IMR-90 (cell line): ENCODE data around the gene CDX1. TPM values are rescaled to one million over a fixed set of nuclear protein-coding genes. Genes with fewer than 3 reads are reported as not detected.

Experiments
- ATAC-seq: fragments of 200-7000 bp; cut with Tn5 transposase; 2 replicates; pipeline ENCODE4 v1.9.1; 2020; ENCODE audit warnings: low read depth, mild to moderate bottlenecking, moderate library complexity
- BruUV-seq: library from RNA; stranded (reverse); fragments of 400-500 nt; replicated peaks from 2 replicates; lab custom pipeline; 2021; lab: Mats Ljungman, UMichigan
- CTCF ChIA-PET: fragments of 300-600 bp; formaldehyde crosslinking; extraction: SDS; loops from one replicate; lab custom pipeline; 2021; ENCODE audit warnings: antibody characterized with exemption; lab: Yijun Ruan, JAX
- POLR2A ChIA-PET: fragments of 300-600 bp; sonication (Branson Sonifier 250); formaldehyde crosslinking; loops from one replicate; lab custom pipeline; 2022; ENCODE audit warnings: antibody characterized with exemption; ENCODE audit not compliant: unreplicated experiment; lab: Charles Lee
- DNase-seq: peaks from one replicate; pipeline ENCODE4 v3.0.0; 2013
- H2AFZ ChIP-seq: replicated peaks from 2 replicates; pipeline ENCODE3; 2013; ENCODE audit warnings: low read length, mild to moderate bottlenecking; ENCODE audit not compliant: poor library complexity
- H2AK5ac ChIP-seq: 2 replicates; pipeline ENCODE4 v1.6.1; 2013; ENCODE audit warnings: low read depth, low read length, inconsistent platforms
- H2AK9ac ChIP-seq: replicated peaks from 2 replicates; pipeline ENCODE3; 2013; ENCODE audit warnings: mild to moderate bottlenecking, low read depth, low read length, moderate library complexity; ENCODE audit not compliant: poor library complexity
- H2BK120ac ChIP-seq: 2 replicates; pipeline ENCODE4 v1.6.1; 2013; ENCODE audit warnings: low read depth, low read length, inconsistent platforms
- H2BK15ac ChIP-seq: 3 replicates; pipeline ENCODE4 v1.6.1; 2013; ENCODE audit warnings: low read depth, low read length, inconsistent platforms
- H2BK20ac ChIP-seq: 2 replicates; pipeline ENCODE4 v1.6.1; 2013; ENCODE audit warnings: low read depth, mild to moderate bottlenecking, inconsistent platforms, low read length, moderate library complexity
- H2BK5ac ChIP-seq: 2 replicates; pipeline ENCODE4 v1.6.1; 2013; ENCODE audit warnings: mild to moderate bottlenecking, low read depth, low read length, inconsistent platforms; ENCODE audit not compliant: poor library complexity, severe bottlenecking
- H3K14ac ChIP-seq: replicated peaks from 2 replicates; pipeline ENCODE4 v1.6.1; 2013; ENCODE audit warnings: low read depth, low read length, inconsistent platforms
- H3K18ac ChIP-seq: 2 replicates; pipeline ENCODE4 v1.6.1; 2013; ENCODE audit warnings: low read depth, low read length, control low read depth
- H3K23ac ChIP-seq: 2 replicates; pipeline ENCODE4 v1.6.1; 2013; ENCODE audit warnings: low read depth, low read length, inconsistent platforms
- H3K27ac ChIP-seq: 2 replicates; pipeline ENCODE4 v1.5.1; 2013; ENCODE audit warnings: mild to moderate bottlenecking, control low read depth, low read length; ENCODE audit not compliant: insufficient read depth
- H3K27me3 ChIP-seq: 2 replicates; pipeline ENCODE4 v1.6.1; 2013; ENCODE audit warnings: low read length; ENCODE audit not compliant: control insufficient read depth, insufficient read depth
- H3K36me3 ChIP-seq: 2 replicates; pipeline ENCODE4 v1.6.1; 2013; ENCODE audit warnings: low read length, mixed read lengths; ENCODE audit not compliant: control insufficient read depth, insufficient read depth
- H3K4ac ChIP-seq: 2 replicates; pipeline ENCODE4 v1.6.1; 2013; ENCODE audit warnings: low read depth, low read length, inconsistent platforms
- H3K4me1 ChIP-seq: 2 replicates; pipeline ENCODE4 v1.6.1; 2013; ENCODE audit warnings: low read length, mixed read lengths; ENCODE audit not compliant: control insufficient read depth, insufficient read depth
- H3K4me2 ChIP-seq: 2 replicates; pipeline ENCODE4 v1.6.1; 2013; ENCODE audit warnings: low read depth, mild to moderate bottlenecking, control low read depth, low read length, moderate library complexity
- H3K4me3 ChIP-seq: 2 replicates; pipeline ENCODE4 v1.5.1; 2013; ENCODE audit warnings: low read depth, mild to moderate bottlenecking, control low read depth, low read length, moderate library complexity; ENCODE audit not compliant: insufficient read depth
- H3K56ac ChIP-seq: 2 replicates; pipeline ENCODE4 v1.6.1; 2013; ENCODE audit warnings: low read length, inconsistent platforms; ENCODE audit not compliant: insufficient read depth; ENCODE audit errors: extremely low read depth
- H3K79me1 ChIP-seq, 2 experiments: 2 replicates each; pipeline ENCODE4 v1.6.1; 2013; ENCODE audit warnings: low read length in 2 of 2, inconsistent platforms in 1 of 2, low read depth in 1 of 2
- H3K9ac ChIP-seq: 2 replicates; pipeline ENCODE4 v1.6.1; 2013; ENCODE audit warnings: low read depth, low read length, control low read depth
- H3K9me1 ChIP-seq: 2 replicates; pipeline ENCODE4 v1.6.1; 2013; ENCODE audit warnings: low read length, inconsistent platforms; ENCODE audit not compliant: insufficient read depth
- H3K9me3 ChIP-seq: 2 replicates; pipeline ENCODE4 v1.6.1; 2013; ENCODE audit warnings: low read length; ENCODE audit not compliant: control insufficient read depth, insufficient read depth
- H4K20me1 ChIP-seq: 2 replicates; pipeline ENCODE4 v1.6.1; 2013; ENCODE audit warnings: low read length, inconsistent platforms; ENCODE audit not compliant: insufficient read depth
- H4K5ac ChIP-seq: 2 replicates; pipeline ENCODE4 v1.6.1; 2013; ENCODE audit warnings: mild to moderate bottlenecking, low read depth, low read length, control low read depth
- H4K8ac ChIP-seq, 2 experiments: 2 replicates each; pipeline ENCODE4 v1.6.1; 2013; ENCODE audit warnings: low read depth in 2 of 2, low read length in 2 of 2, control low read depth in 1 of 2, inconsistent platforms in 1 of 2
- H4K91ac ChIP-seq: 2 replicates; pipeline ENCODE4 v1.6.1; 2013; ENCODE audit warnings: low read depth, low read length, inconsistent platforms; ENCODE audit not compliant: insufficient read depth
- BHLHE40 ChIP-seq: fragments of 150-350 bp; IDR thresholded peaks from 2 replicates; pipeline ENCODE4 v1.6.1; 2016; ENCODE audit warnings: mild to moderate bottlenecking, low read depth, low read length
- CHD1 ChIP-seq: IDR thresholded peaks from 2 replicates; pipeline ENCODE4 v1.6.1; 2012; ENCODE audit warnings: low read depth, low read length, improper control_type of control experiment
- CTCF ChIP-seq: conservative IDR thresholded peaks from 2 replicates; pipeline ENCODE4 v1.5.1; 2012; ENCODE audit warnings: mild to moderate bottlenecking, low read depth, low read length, improper control_type of control experiment
- ELK1 ChIP-seq: fragments of 150-350 bp; IDR thresholded peaks from 2 replicates; pipeline ENCODE4 v1.6.1; 2016; ENCODE audit warnings: low read depth, mild to moderate bottlenecking, low read length, moderate library complexity, borderline replicate concordance
- FOS ChIP-seq: fragments of 150-350 bp; IDR thresholded peaks from 2 replicates; pipeline ENCODE4 v1.6.1; 2016; ENCODE audit warnings: low read depth, low read length
- MAFK ChIP-seq: IDR thresholded peaks from 2 replicates; pipeline ENCODE4 v1.6.1; 2012; ENCODE audit warnings: low read depth, low read length, improper control_type of control experiment
- MAZ ChIP-seq: IDR thresholded peaks from 2 replicates; pipeline ENCODE4 v1.6.1; 2012; ENCODE audit warnings: low read depth, mild to moderate bottlenecking, low read length, improper control_type of control experiment, moderate library complexity, borderline replicate concordance
- MXI1 ChIP-seq: IDR thresholded peaks from 2 replicates; pipeline ENCODE4 v1.6.1; 2012; ENCODE audit warnings: low read depth, mild to moderate bottlenecking, low read length, moderate library complexity, borderline replicate concordance
- NFE2L2 ChIP-seq: fragments of 150-350 bp; IDR thresholded peaks from 2 replicates; pipeline ENCODE4 v1.6.1; 2016; ENCODE audit warnings: low read depth, mild to moderate bottlenecking, low read length
- POLR2A ChIP-seq: IDR thresholded peaks from 2 replicates; pipeline ENCODE4 v1.6.1; 2012; ENCODE audit warnings: mild to moderate bottlenecking, low read depth, low read length
- RAD21 ChIP-seq: IDR thresholded peaks from 2 replicates; pipeline ENCODE4 v1.6.1; 2012; ENCODE audit warnings: low read length, improper control_type of control experiment
- RCOR1 ChIP-seq: IDR thresholded peaks from 2 replicates; pipeline ENCODE4 v1.6.1; 2012; ENCODE audit warnings: mild to moderate bottlenecking, low read length, improper control_type of control experiment; ENCODE audit not compliant: insufficient replicate concordance
- RFX5 ChIP-seq: IDR thresholded peaks from 2 replicates; pipeline ENCODE4 v1.8.0; 2012; ENCODE audit warnings: low read depth, mild to moderate bottlenecking, low read length, moderate library complexity
- SMC3 ChIP-seq: fragments of 150-350 bp; IDR thresholded peaks from 2 replicates; pipeline ENCODE4 v1.6.1; 2016; ENCODE audit warnings: low read depth, mild to moderate bottlenecking, antibody characterized with exemption, low read length, moderate library complexity
- USF2 ChIP-seq: fragments of 150-350 bp; IDR thresholded peaks from 2 replicates; pipeline ENCODE4 v1.6.1; 2017; ENCODE audit warnings: mild to moderate bottlenecking, antibody characterized with exemption, low read length, low read depth
- WGBS, 2 experiments: methylation state at CpG; one replicate each; pipeline versions ENCODE4 v1.1.5 to v1.1.7; 2013; ENCODE audit warnings: missing lambda C conversion rate in 2 of 2; ENCODE audit not compliant: insufficient read length in 1 of 2; ENCODE audit errors: extremely low coverage in 2 of 2; 5-methylcytosine and 5-hydroxymethylcytosine counted together
- dilution Hi-C: fragments of 300-500 bp; cut with HindIII; formaldehyde crosslinking; loops from one replicate; pipeline ENCODE4 v1.14.3; 2018; ENCODE audit warnings: low sequenced_read_pairs; ENCODE audit not compliant: unreplicated experiment
- in situ Hi-C: fragments of 300-500 bp; cut with MboI; formaldehyde crosslinking; loops from 3 replicates; pipeline ENCODE4 v1.14.3; 2019; ENCODE audit warnings: low sequenced_read_pairs, inconsistent platforms, mixed read lengths
- intact Hi-C: fragments of 100-400 bp; cut with micrococcal nuclease; formaldehyde crosslinking; loops from 2 replicates; pipeline ENCODE4 v1.10.0; 2022
- polyA plus RNA-seq, 3 experiments: library from polyadenylated mRNA; depleted of rRNA; stranded (reverse); fragments of >200 nt; gene quantifications; 2 replicates each; pipeline ENCODE4 v1.2.3, GENCODE V29; 2012; ENCODE audit warnings: low replicate concordance in 1 of 3
- total RNA-seq: library from RNA; depleted of rRNA; stranded (reverse); fragments of >200 nt; gene quantifications from 2 replicates; pipeline ENCODE4 v1.2.3, GENCODE V29; 2012

Gene CDX1
- total and polyA plus RNA-seq, 2 of the 4 experiments (the other 2 are of a cell fraction), result 0.18 to 0.24 TPM

- H4K8ac ChIP-seq, result peak overlapping the region in 1 of 2 experiments; percentile 79; a peak in 3 of 4 replicates
- DNase-seq (no peak), ATAC-seq (no peak)
- H3K4ac ChIP-seq, result peak overlapping the region; percentile 100
- H3K79me1 ChIP-seq, result peaks cover 44 to 95% of the 10 kb centered on the region in 2 experiments
- H3K14ac ChIP-seq, result peak overlapping the region; percentile 44; the same call in 1 of the 2 replicates
- ChIA-PET CTCF (no interaction called here), POLR2A (interaction anchor here (0.6 kb wide), 1 partner anchor 95 kb away, joined by 3 read pairs; no protein-coding TSS in a partner anchor)
- intact Hi-C loops (no loop called here), in situ Hi-C loops (no loop called here), dilution Hi-C loops (no loop called here)
- H3K4me3 ChIP-seq, result no peak overlapping the region
- H2AK5ac ChIP-seq, result peak overlapping the region; percentile 89
- no peaks in the 10 kb centered on the region for H3K9me3 ChIP-seq
- no peak overlapping the region; the same call in 1 of the 2 replicates for H3K27ac ChIP-seq
- H2AK9ac ChIP-seq, result peak overlapping the region; percentile 30
- H3K27me3 ChIP-seq, result no peaks in the 10 kb centered on the region
- peak overlapping the region; percentile 38 for H2BK120ac ChIP-seq
- peaks cover 33% of the 10 kb centered on the region for H3K9me1 ChIP-seq
- no TSS peak for BruUV-seq
- peaks cover 80% of the 10 kb centered on the region for H3K36me3 ChIP-seq
- peaks cover 59% of the 10 kb centered on the region for H3K4me1 ChIP-seq
- H2AFZ ChIP-seq, result peak overlapping the region; percentile 3
- no peak overlapping the region for H2BK20ac ChIP-seq
- 73% methylated on average over 3 of the region's 16 CpGs; no CpG with 5 or more reads in 1 of the 2 experiments for WGBS, 2 experiments
- no peak overlapping the region for H3K56ac ChIP-seq
- no peak overlapping the region for H3K9ac ChIP-seq
- peak overlapping the region; percentile 32; the same call in 1 of the 3 replicates for H2BK15ac ChIP-seq
- H3K4me2 ChIP-seq, result no peak overlapping the region
- H3K18ac ChIP-seq, result no peak overlapping the region
- no peak overlapping the region for H4K5ac ChIP-seq
- H2BK5ac ChIP-seq, result peak overlapping the region; percentile 98
- no peaks in the 10 kb centered on the region for H4K20me1 ChIP-seq
- peak overlapping the region; percentile 20; the same call in 1 of the 2 replicates for H4K91ac ChIP-seq
- peak overlapping the region; percentile 46; the same call in 1 of the 2 replicates for H3K23ac ChIP-seq
- TF ChIP-seq ELK1 (no peak), RCOR1 (no peak), CTCF (no peak), MAFK (no peak), FOS (no peak), MAZ (no peak), CHD1 (no peak), SMC3 (no peak), BHLHE40 (no peak), NFE2L2 (no peak), USF2 (no peak), POLR2A (no peak), MXI1 (no peak), RAD21 (no peak), RFX5 (no peak)
Observed at GRCh38 chr5:150133581-150134197, 32.9 kb upstream of the CDX1 start.
